Stimulated activated effector memory CD8-positive, alpha-beta T cell treated with anti-CD3 and anti-CD28 coated beads, Interleukin-12 subunit alpha, Interleukin-12 subunit beta, amount 100 ng/mL, for 72 hours (primary cell): Measurements from ENCODE around the gene ABLIM2.

Experiments
- ATAC-seq: fragments of 150-1000 bp; cut with Tn5 transposase; 2 replicates; pipeline ENCODE4 v1.10.0; 2021
- DNase-seq, 2 donors: peaks; one replicate each; pipeline ENCODE4 v3.0.0; 2021 to 2022; ENCODE audit warnings: low spot score in 2 of 2
- H3K27ac Mint-ChIP-seq: one replicate; pipeline ENCODE4 v1.8.0; 2022; ENCODE audit warnings: mild to moderate bottlenecking, mixed read lengths
- H3K36me3 Mint-ChIP-seq: one replicate; pipeline ENCODE4 v1.8.0; 2022; ENCODE audit warnings: mild to moderate bottlenecking, mixed read lengths
- H3K4me1 Mint-ChIP-seq: one replicate; pipeline ENCODE4 v1.8.0; 2022; ENCODE audit warnings: mixed read lengths
- H3K4me3 Mint-ChIP-seq: one replicate; pipeline ENCODE4 v1.8.0; 2022; ENCODE audit warnings: mild to moderate bottlenecking, mixed read lengths
- H3K9me3 Mint-ChIP-seq: one replicate; pipeline ENCODE4 v1.8.0; 2022; ENCODE audit warnings: mixed read lengths

ABLIM2 gene

DNA sequence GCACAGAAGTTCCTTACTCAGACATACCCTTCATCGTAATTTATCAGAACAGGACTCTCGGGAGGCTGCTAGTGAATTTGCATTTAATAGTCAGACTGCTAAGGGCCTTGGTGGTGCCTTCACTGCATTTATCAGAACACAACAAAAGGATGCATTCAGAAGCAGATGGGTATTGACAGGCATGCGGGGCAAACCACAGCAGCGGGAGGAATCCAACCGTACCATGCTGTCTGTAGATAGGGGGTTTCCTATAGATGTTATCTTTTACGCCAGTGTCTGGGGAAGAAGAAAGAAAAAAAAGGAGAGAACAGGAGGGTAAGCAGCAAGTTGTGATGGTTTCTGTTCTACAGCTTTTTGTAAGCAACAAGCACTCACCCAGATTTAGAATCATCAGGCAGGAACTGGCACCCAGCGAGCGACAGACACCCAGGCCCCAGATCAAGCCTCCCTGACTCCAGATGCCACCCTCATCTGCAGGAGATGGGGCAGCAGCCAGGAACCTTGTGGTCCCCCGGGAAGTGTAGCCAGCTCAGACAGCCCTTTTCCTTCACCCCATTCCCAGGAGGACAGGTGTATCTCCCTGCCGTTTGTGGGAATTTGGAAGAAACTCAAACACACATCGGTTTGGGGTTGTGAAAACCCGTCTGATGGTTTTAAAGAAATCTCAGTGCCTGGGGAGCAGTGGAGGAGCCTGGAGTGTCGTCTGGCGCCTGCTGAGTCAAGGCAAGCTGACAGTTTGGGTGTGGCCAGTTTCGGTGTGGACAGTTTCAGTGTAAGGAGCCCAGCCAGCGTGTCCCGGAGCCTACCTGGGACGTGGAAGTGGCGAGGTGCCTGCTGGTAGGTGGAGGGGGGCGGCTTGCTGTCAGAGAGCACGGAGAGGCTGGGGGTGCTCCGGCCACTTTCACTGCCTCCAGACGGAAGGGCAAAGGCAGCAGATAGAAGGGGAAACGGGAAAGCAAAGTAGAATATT, 138.9 kb downstream of the ABLIM2 start:
- DNase-seq (no peak), ATAC-seq (no peak)
- no peak overlapping the region for H3K27ac Mint-ChIP-seq
- no peaks in the 10 kb centered on the region for H3K4me1 Mint-ChIP-seq
- H3K36me3 Mint-ChIP-seq: no peaks in the 10 kb centered on the region
- no peak overlapping the region for H3K4me3 Mint-ChIP-seq
- H3K9me3 Mint-ChIP-seq: no peaks in the 10 kb centered on the region

DNA sequence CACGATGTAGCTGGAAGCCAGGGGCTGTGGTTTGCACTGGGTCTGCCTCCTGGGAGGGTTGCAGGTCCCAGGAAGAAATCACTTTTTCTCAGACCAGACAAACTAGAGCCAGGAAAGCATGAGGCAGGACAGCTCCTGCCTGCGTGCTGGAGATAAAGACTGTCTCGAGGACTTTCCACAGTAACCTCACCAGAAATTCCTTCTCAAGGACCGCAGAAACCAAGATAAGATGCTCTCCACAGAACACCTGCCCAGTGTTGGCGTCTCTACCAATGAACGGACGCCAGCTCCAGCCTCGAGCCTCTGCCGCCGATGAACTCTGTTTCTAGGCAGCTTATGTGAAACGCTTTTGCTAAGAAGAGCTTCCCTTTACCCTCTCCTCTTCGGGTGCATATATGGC, 142.1 kb downstream of the ABLIM2 start:
- no peak for ATAC-seq
- Mint-ChIP-seq H3K36me3 (no peaks in the 10 kb centered on the region), H3K9me3 (no peaks in the 10 kb centered on the region), H3K4me3 (no peak overlapping the region), H3K4me1 (no peaks in the 10 kb centered on the region), H3K27ac (no peak overlapping the region)
- DNase-seq: no peak

DNA sequence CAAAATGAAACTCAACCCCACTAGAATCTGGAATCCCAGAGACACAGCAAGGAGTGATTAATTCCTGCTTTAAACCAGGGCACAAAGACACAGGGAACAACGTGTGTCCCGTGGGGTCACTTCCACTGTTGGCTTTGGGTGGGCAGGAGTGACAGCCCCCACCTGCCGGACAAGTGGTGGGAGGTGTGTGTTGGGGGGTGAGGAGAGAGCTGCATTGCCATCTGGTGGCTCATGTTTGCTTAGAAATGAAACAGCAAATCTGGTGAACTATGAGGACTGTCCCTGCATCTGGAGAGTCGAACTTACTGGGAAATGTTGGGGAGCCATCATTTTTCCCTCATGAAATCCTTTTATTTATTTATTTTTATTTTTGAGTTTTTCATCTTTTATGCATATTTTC, 143.1 kb downstream of the ABLIM2 start:
- Mint-ChIP-seq H3K36me3 (no peaks in the 10 kb centered on the region), H3K27ac (no peak overlapping the region), H3K4me1 (no peaks in the 10 kb centered on the region)

DNA sequence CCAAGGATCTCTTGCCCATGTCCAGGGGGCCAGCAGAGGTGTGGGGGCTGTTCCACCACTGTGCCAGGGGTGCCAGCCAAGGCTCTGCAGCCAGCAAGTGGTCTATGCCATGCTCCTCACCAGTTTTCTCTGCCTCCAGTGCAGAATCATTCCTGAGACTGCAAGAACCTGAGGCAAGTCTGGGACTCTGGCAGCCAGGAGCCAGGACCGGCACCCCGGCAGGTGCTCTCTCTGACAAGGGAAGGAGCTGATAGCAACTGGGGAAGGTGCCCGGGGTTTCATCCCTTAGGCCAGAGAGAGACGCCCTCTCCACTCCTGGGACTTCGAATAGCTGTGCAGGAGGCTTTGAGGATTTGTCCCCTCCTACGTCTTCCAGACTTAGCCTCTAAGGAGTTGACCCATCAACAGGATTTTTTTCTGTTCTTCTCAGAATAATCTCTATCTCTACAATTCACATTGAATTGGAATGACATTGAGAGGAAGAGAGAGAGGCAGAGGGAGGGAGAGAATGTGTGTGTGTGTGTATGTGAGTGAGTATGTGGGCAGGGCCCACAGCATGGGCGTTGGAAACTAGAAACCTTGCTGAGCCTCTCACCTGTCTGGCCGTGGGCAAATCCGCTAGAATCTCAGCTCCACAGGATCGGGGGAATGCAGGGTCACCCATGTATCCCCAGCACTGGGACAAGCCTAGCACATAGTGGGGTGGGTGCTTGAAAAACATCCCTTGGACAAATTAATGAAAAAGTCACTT, 144.5 kb downstream of the ABLIM2 start:
- H3K27ac Mint-ChIP-seq: no peak overlapping the region
- no peak overlapping the region for H3K4me3 Mint-ChIP-seq
- no peak for ATAC-seq

More for the DNA sequence above, 143.1 kb downstream of the ABLIM2 start:
- H3K4me3 Mint-ChIP-seq: no peak overlapping the region
- H3K9me3 Mint-ChIP-seq: no peaks in the 10 kb centered on the region
- DNase-seq (no peak), ATAC-seq (no peak)

DNA sequence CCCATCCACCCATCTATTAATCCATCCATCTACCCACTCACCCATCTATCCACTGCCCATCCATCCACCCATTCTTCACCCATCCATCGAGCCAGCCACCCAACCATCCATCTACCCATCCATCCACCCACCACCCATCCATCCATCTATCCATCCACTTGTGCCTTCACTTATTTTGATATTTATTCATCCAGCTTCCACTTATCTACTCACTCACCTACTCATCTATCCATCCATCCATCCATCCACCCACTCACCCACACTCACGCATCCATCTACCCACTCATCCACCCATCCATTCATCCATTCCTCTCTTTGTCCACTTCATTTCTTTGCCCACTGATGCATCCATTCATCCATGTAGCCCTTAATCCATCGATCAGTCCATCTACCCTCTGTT, 146.1 kb downstream of the ABLIM2 start:
- Mint-ChIP-seq H3K27ac (no peak overlapping the region), H3K4me1 (no peaks in the 10 kb centered on the region), H3K36me3 (no peaks in the 10 kb centered on the region), H3K9me3 (no peaks in the 10 kb centered on the region), H3K4me3 (no peak overlapping the region)
- ATAC-seq: no peak
- no peak for DNase-seq

More for the DNA sequence above, 144.5 kb downstream of the ABLIM2 start:
- Mint-ChIP-seq H3K4me1 (no peaks in the 10 kb centered on the region), H3K9me3 (no peaks in the 10 kb centered on the region), H3K36me3 (no peaks in the 10 kb centered on the region)
- no peak for DNase-seq

DNA sequence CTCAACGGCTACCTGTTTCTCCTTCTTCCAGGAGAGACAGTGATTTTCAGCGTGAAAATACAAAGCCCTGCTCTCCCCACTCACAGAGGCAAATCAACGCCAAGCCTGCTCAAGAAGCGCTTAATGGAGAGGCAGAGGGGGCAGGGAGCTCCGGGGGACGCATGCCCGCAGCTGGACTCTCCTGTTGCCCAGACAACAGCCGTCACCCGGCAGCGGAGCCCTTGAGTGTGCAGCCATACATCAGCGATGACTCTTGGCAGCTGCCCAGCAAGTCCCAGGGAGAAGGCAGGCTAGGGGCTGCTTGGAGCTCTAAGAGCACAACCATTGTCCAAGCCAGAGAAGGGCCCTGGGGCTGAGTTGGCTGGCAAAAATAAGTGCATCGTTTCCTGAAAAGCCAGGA, 148.0 kb downstream of the ABLIM2 start:
- H3K4me3 Mint-ChIP-seq: no peak overlapping the region
- H3K9me3 Mint-ChIP-seq: no peaks in the 10 kb centered on the region
- no peak overlapping the region for H3K27ac Mint-ChIP-seq
- no peaks in the 10 kb centered on the region for H3K4me1 Mint-ChIP-seq
- DNase-seq (no peak), ATAC-seq (no peak)
- H3K36me3 Mint-ChIP-seq: no peaks in the 10 kb centered on the region

DNA sequence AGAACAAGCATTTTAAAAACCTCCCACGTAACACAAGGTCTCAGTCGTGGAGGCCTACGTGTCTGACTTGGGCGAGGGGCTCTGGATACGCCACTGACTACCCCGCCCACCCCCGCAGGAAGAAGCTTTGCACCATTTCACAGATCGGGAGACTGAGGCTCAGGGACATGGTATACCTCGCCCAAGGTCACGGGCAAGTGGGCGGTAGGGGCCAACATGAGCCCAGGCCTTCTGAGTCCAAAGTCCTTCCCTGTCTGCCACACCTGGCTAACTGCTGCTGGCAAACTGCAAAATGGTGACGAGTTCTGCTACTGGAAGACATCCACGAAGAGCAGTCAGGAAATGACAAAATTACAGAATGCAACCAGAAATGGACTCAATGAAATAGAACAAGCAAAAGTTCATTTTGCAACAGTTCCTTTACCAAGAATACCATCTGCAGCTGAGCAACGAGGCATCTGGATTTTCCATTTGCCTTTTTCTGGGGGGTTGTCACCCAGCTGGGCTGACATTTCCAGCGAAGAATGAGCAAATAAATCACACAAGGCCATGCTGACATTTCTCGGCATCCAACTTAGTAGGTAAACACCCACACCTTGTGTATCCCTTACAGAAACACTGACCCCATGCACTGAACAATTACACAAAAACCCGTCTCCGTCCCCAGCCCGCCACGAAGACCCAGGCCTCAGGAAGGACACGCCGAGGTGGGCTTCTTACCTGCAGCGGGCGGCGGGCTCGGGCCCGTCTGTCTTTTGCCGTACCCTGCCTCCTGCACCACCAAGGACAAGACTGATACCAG, 148.7 kb downstream of the ABLIM2 start:
- no peaks in the 10 kb centered on the region for H3K9me3 Mint-ChIP-seq
- ATAC-seq: no peak
- DNase-seq: no peak
- no peak overlapping the region for H3K4me3 Mint-ChIP-seq
- H3K27ac Mint-ChIP-seq: no peak overlapping the region
- H3K36me3 Mint-ChIP-seq: no peaks in the 10 kb centered on the region
- no peaks in the 10 kb centered on the region for H3K4me1 Mint-ChIP-seq

DNA sequence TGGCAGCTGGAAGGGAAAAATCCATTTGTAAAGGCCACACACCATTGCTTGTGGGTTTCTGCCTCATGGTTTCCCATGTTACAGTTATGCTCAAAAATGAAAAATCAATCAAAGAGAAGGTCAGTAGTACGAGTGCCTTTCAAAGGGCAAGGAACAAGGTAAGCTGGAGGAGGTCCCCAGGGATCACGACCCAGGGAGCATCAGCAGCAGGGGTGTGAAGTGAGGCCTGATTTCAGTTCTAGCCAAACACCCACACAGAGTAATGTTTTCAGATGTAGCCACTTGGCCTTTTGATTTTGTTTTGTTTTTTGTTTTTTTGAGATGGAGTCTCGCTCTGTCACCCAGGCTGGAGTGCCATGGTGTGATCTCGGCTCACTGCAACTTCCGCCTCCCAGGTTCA, 149.5 kb downstream of the ABLIM2 start:
- DNase-seq (no peak), ATAC-seq (no peak)
- Mint-ChIP-seq H3K4me3 (no peak overlapping the region), H3K36me3 (no peaks in the 10 kb centered on the region), H3K4me1 (no peaks in the 10 kb centered on the region), H3K9me3 (no peaks in the 10 kb centered on the region), H3K27ac (no peak overlapping the region)

DNA sequence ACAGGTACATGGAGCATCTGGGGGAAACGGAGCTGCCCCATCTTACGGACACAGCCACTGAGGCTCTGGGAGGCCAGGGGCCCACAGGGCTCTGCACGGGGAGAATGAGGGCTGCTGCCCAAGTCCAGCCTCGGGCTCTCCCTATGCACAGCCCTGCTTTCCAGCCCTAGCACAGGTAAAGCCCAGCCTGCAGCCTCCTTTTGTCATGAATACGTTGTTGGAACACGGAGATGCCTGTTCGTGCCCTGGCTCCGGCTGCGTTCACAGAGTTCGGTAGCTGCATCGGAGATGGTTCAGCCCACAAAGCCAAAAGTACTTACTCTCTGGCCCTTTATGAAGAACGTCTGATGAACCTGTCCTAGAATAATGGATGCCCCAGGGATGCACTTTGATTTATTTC, 150.2 kb downstream of the ABLIM2 start:
- H3K27ac Mint-ChIP-seq: no peak overlapping the region
- no peaks in the 10 kb centered on the region for H3K9me3 Mint-ChIP-seq
- H3K4me1 Mint-ChIP-seq: no peaks in the 10 kb centered on the region
- no peak for ATAC-seq
- no peaks in the 10 kb centered on the region for H3K36me3 Mint-ChIP-seq
- H3K4me3 Mint-ChIP-seq: no peak overlapping the region
- no peak for DNase-seq

DNA sequence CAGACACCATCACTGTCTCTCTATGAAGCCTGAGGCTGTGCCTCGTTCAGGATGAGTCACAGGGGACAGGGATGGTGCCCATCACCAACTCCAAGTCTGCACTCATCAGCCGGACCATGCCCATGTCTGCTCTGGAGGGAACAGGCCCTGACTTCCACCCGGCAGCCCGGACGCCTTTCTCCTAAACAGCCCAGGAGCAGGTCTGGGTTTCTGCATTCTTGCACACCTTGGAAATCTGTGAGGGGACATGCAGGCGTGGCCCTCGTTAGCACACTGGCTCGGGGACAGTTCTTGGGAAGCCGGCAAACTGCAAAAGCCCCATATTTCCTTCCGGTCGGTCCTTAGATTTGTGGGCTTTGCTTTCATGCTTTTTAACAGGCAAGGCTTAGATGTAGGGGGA, 151.0 kb downstream of the ABLIM2 start:
- H3K4me3 Mint-ChIP-seq: no peak overlapping the region
- H3K4me1 Mint-ChIP-seq: no peaks in the 10 kb centered on the region
- DNase-seq (no peak), ATAC-seq (no peak)
- no peaks in the 10 kb centered on the region for H3K9me3 Mint-ChIP-seq
- H3K36me3 Mint-ChIP-seq: no peaks in the 10 kb centered on the region
- peak overlapping the region; percentile 21 for H3K27ac Mint-ChIP-seq

DNA sequence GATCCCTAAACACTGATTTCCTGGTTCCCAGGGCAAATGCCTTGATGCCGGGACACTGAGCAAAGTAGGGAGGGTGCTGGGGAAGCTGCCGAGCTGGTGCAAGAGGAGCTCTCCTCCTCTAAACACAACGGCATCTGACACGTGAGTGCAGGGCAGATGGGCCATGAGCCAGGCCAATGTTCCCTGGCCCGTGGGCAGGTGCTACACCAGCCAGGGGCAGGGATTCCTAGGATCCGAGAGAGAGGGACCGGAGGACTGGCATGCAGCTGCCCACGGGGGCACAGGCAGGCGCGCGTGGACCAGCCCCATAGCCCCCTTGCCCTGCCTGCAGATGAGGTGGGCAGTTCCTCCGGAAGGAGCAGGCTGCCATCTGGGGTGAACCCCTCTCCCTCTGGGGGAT, 152.1 kb downstream of the ABLIM2 start:
- Mint-ChIP-seq H3K4me3 (no peak overlapping the region), H3K36me3 (no peaks in the 10 kb centered on the region), H3K4me1 (no peaks in the 10 kb centered on the region), H3K9me3 (no peaks in the 10 kb centered on the region), H3K27ac (no peak overlapping the region)
- DNase-seq (no peak), ATAC-seq (no peak)

DNA sequence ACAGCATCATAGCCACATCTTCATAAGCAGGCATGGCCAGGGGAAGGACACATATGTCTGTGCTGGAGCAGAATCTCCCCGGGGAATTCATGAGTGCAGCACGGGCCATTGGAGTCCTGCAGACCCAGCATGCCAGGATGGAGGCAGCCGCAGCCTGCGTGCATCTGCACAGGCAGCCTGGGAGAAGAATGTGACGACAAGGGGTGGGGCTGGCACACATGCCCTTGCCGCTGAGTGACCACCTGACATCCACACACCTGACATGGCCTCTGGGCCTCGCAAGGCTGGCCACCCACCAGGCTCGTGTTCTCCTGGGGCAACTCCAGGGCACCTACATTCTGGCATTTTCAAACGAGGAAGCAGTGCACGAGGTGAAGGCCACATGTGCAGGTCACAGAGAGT, 152.8 kb downstream of the ABLIM2 start:
- ATAC-seq: no peak
- no peak for DNase-seq
- no peaks in the 10 kb centered on the region for H3K36me3 Mint-ChIP-seq
- no peak overlapping the region for H3K27ac Mint-ChIP-seq
- no peak overlapping the region for H3K4me3 Mint-ChIP-seq
- H3K9me3 Mint-ChIP-seq: no peaks in the 10 kb centered on the region
- no peaks in the 10 kb centered on the region for H3K4me1 Mint-ChIP-seq

DNA sequence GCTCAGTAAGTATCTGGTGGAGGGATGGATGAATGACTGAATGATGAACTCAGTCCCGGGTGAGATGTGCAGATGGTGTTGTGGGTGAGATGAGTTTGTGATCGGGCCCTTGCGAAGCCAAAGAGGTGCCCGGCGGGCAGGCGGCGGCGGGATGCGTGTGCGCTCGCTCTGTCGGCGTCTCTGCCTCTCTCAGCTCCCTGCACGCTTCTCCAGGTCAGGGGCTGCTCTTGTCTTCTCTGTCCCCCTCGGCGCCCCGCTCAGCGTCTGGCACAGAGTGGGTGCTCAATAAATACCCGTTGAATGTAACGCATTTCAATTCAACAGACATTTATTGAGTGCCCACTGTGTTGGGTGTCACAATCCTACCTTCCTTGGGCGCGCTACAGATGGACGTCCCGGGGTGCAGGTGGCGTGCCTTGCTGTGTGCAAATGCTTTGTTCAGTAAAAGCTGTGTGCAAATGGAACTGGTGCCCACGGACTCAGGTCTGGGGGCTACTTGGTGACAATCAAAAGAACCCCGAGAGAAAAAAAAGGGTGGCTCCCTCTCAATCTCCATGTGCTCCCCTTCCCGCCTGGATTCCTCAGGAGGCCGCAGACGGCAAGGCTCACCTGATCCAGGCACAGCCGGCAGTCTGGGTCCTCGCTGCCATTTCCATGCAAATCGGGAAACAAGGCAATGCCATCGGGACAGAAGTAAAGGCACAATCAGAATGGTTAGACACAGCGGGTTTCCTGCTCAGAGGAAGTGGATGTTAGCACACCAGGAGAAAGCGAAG, 153.4 kb downstream of the ABLIM2 start:
- Mint-ChIP-seq H3K4me1 (no peaks in the 10 kb centered on the region), H3K27ac (no peak overlapping the region), H3K9me3 (no peaks in the 10 kb centered on the region), H3K36me3 (no peaks in the 10 kb centered on the region), H3K4me3 (no peak overlapping the region)
- DNase-seq (no peak), ATAC-seq (no peak)

DNA sequence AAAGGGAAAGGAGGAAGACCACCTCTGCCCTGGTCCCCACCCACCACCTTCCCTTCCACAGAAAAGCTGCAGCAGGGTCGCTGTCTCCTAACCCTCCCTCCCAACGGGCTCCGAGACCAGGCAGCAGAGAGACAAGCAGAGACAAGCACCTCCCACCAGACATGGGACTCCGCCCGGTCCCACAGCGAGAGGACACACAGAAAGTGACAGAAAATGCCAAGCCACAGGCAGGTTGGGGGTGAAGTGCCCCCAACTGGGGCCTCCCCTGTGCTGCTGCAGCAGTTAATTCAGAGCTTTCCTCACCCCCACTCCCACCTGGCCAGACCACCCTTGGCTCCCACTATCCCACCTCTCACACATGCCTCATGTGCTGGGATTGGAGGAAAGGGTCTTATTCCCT, 154.5 kb downstream of the ABLIM2 start:
- no peak for ATAC-seq
- DNase-seq: no peak
- H3K27ac Mint-ChIP-seq: no peak overlapping the region
- no peaks in the 10 kb centered on the region for H3K9me3 Mint-ChIP-seq
- H3K4me3 Mint-ChIP-seq: no peak overlapping the region
- H3K4me1 Mint-ChIP-seq: no peaks in the 10 kb centered on the region
- H3K36me3 Mint-ChIP-seq: no peaks in the 10 kb centered on the region
